GM12874 (cell line): ENCODE measurements around the gene SPTBN1.

ENCODE experiments used
- CTCF ChIP-seq: IDR thresholded peaks from 2 replicates; pipeline ENCODE4 v1.5.1; 2011; ENCODE audit warnings: low read depth, mild to moderate bottlenecking, control low read depth, low read length, moderate library complexity; ENCODE audit not compliant: insufficient read depth

SPTBN1 gene

GRCh38 chr2:54471221-54471711, 15.1 kb downstream of the SPTBN1 start:
- TF ChIP-seq CTCF, result no peak

GRCh38 chr2:54473851-54474250, 17.7 kb downstream of the SPTBN1 start:
- TF ChIP-seq CTCF, result no peak

GRCh38 chr2:54475285-54475684, 19.2 kb downstream of the SPTBN1 start:
- no peak for TF ChIP-seq CTCF

GRCh38 chr2:54475919-54476318, 19.8 kb downstream of the SPTBN1 start:
- no peak for TF ChIP-seq CTCF

- no peak for TF ChIP-seq CTCF
Observed at GRCh38 chr2:54476852-54477251, 20.7 kb downstream of the SPTBN1 start.

GRCh38 chr2:54477896-54478295, 21.8 kb downstream of the SPTBN1 start:
- no peak for TF ChIP-seq CTCF

GRCh38 chr2:54478899-54479298, 22.8 kb downstream of the SPTBN1 start:
- no peak for TF ChIP-seq CTCF

GRCh38 chr2:54479424-54479823, 23.3 kb downstream of the SPTBN1 start:
- TF ChIP-seq CTCF, result no peak
